AG10803 (cell line): Measurements from ENCODE around the gene GDF11.

Experiments used
- DNase-seq: peaks from one replicate; pipeline ENCODE4 v3.0.0; 2010; ENCODE audit warnings: low read depth
- H3K4me3 ChIP-seq: 2 replicates; pipeline ENCODE4 v1.5.1; 2011; ENCODE audit warnings: mild to moderate bottlenecking, low read length, control low read depth
- TF ChIP-seq, protein P1 (sequence below): conservative IDR thresholded peaks from 2 replicates; pipeline ENCODE4 v1.5.1; 2011; ENCODE audit warnings: mild to moderate bottlenecking, low read length, control low read depth, inconsistent platforms

GDF11 gene

DNA sequence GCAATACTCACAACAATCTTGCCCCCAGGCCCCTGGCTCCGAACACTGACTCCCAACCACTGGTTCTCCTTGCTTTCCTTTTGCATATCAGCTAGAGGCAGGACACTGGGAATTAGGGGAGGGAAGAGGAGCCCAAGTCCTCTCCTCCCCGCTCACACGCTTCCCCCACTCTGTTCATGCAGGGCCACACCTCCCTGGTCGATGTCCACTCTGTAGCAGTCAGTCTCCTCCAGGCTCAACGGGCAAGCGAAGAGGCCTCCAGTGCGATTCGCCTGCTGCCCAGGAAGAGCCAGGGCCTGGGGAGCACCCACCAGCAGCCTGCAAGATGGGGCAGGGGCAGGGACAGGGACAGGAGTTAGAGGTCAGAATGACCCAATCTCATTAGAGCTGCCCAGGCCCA lies 40.1 kb upstream of the GDF11 start:
- TF ChIP-seq, protein P1, sequence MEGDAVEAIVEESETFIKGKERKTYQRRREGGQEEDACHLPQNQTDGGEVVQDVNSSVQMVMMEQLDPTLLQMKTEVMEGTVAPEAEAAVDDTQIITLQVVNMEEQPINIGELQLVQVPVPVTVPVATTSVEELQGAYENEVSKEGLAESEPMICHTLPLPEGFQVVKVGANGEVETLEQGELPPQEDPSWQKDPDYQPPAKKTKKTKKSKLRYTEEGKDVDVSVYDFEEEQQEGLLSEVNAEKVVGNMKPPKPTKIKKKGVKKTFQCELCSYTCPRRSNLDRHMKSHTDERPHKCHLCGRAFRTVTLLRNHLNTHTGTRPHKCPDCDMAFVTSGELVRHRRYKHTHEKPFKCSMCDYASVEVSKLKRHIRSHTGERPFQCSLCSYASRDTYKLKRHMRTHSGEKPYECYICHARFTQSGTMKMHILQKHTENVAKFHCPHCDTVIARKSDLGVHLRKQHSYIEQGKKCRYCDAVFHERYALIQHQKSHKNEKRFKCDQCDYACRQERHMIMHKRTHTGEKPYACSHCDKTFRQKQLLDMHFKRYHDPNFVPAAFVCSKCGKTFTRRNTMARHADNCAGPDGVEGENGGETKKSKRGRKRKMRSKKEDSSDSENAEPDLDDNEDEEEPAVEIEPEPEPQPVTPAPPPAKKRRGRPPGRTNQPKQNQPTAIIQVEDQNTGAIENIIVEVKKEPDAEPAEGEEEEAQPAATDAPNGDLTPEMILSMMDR = no peak
- H3K4me3 ChIP-seq = no peak overlapping the region
- no peak for DNase-seq

- no peak overlapping the region for H3K4me3 ChIP-seq
- DNase-seq = no peak
- TF ChIP-seq, protein P1 = no peak
These were observed 39.6 kb upstream of the GDF11 start for GRCh38 chr12:55703288-55703687.

DNA sequence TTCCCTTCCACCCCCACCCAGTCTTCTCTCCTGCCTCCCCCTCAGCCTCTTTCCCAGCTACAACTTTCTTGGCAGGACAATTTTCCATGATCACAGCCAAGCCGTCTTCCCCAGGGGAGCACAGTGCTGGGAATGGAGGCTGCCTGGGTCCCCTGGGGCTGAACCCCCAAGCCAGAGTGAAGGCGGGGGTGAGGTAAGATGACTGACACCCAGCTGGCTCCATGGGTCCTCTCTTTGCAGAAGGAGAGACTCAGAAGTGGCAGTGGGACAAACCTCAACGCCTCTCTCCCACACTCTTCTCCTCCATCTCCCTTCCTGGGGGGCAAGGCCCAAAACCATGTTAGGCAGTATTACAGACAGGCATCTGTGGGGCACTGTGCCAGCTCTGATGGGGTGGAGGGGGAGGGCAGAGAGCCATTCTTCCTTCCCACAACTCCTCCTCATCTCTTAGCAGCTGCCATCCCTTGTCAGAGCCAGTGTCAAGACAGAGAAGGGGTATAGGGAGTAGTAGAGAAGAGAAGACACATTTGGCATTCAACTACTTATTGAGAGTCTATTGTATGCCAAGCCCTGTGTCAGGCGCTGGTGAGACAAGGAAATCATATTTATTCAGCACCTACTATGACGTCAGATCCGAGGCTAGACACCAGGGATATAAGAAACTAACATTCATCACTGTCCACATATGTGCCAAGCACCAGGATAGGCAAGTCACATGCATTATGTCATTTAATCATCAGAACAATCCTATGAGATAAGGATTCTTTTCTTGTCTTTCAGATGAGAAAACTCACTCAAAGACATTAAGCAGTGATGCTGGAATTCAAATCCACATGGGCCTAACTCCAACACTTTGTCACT lies 38.8 kb upstream of the GDF11 start:
- no peak for DNase-seq
- TF ChIP-seq, protein P1 = no peak
- no peak overlapping the region for H3K4me3 ChIP-seq

GRCh38 chr12:55704824-55705718 lies 37.9 kb upstream of the GDF11 start:
- no peak for DNase-seq
- TF ChIP-seq, protein P1 = no peak
- no peak overlapping the region for H3K4me3 ChIP-seq

DNA sequence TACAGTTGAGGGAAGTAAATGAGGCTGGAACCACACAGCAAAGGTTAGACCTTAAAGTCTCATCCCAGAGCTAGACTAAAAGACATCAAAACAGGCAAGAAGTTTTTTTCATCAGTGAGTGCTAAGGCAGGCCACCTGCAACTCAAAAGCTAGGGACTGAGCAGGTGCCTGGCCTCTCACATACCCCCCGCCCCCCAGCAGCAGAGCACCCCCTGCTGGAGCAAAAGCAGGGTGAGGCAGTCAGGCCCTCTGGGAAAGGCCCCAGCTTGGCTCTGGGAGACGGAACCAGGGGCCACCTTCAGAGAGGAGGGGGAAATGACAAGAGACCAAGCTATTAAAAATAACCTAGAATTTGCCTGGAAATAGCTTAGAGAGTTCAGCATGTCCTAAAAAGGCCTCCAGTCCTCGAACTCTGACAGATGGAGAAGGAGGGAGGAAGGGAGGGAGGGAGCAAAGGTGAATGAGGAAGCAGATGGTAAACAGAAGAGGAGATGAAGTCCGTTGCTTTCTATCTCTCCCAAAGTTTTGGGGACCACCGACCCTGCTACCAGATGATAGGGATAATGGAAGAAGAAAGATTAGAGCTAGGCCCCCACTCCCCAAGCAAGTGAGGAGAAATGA lies 37.0 kb upstream of the GDF11 start:
- no peak overlapping the region for H3K4me3 ChIP-seq
- no peak for DNase-seq
- TF ChIP-seq, protein P1 = peak; percentile 23; the same call in 1 of the 2 replicates

DNA sequence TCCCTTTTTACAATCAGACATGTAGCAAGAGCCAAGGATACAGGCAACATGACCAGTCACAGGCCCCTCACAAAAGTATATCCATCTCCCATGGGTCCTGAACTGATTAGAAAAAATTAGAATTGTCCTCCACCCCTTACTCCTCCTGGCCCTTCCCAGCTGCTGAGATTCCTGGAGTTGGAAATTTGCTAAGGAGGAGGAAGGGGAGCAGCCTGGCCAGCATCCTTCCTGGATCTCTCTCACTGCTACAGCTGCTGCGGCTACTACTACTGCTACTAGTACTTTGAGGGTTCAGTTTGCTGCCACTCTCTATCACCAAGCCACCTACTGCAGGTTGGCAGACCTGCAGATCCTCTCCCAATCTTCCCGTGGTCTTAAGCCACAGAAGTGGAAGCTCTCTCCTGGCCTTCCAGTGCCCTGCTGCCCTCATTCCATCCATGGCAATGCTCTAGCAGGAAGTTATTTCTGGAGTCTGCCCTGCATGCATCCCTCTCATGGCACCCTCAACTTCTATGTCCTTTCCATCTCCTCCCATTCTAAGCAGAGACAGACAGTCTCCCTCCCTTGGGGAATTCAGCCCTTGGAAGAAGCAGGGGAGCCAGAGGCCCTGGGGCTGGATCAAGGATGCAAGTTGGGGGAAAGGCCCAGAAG lies 36.2 kb upstream of the GDF11 start:
- DNase-seq = no peak
- H3K4me3 ChIP-seq = peak overlapping the region; percentile 62
- TF ChIP-seq, protein P1 = no peak
